Left cardiac atrium (tissue), 4 donors: Measurements from ENCODE around the gene TUBB1. TPM values are rescaled to one million over a fixed set of nuclear protein-coding genes. Genes with fewer than 3 reads are reported as not detected.
A peak's percentile ranks its signal among the peaks of the same experiment; 100 is the strongest.

ENCODE experiments used
- ATAC-seq, 2 donors: fragments of 200-7000 bp; cut with Tn5 transposase; one replicate each; pipeline ENCODE4 v1.9.1; 2020; ENCODE audit warnings: mild to moderate bottlenecking in 2 of 2, moderate library complexity in 2 of 2
- DNase-seq: peaks from one replicate; pipeline ENCODE4 v3.0.0-alpha.2; 2020
- intact Hi-C, 2 donors: fragments of 100-400 bp; cut with DNase I; formaldehyde crosslinking; loops; one replicate each; pipeline versions ENCODE4 v1.14.1 to v1.15.1; 2022 to 2023
- total RNA-seq, 2 donors: library from RNA; stranded (reverse); fragmentation: NEBNext Ultra II Directional; extraction: Animal tissue kit (Norgen Biotek cat#: 25700); gene quantifications; one replicate each; pipeline ENCODE4 v1.2.1, GENCODE V29; 2021
- donor health status: DM: no; HTN: yes; CAD: no.
- donor health status: DM: no; HTN: yes; CAD: no; lungs with severe emphysema.
- donor health status: DM: yes; HTN: yes; CAD: no.
- donor health status: Dilated cardiomyopathy.

The TUBB1 gene
- total RNA-seq, 2 donors from 2014 or later: 0.15 to 0.37 TPM

GRCh38 chr20:59051666-59052185 lies 32.5 kb downstream of the TUBB1 start:
- ATAC-seq (no peak), DNase-seq (no peak)
- intact Hi-C loops: loop anchor here in 1 of 2 donors (10.0 kb wide), 1 partner anchor 173 kb away; no protein-coding TSS in a partner anchor

GRCh38 chr20:59055302-59055701 lies 36.1 kb downstream of the TUBB1 start:
- intact Hi-C loops: loop anchor here in 1 of 2 donors (10.0 kb wide), 1 partner anchor 169 kb away; no protein-coding TSS in a partner anchor
- DNase-seq: no peak
- peak in 1 of 2 donors; percentile 44 for ATAC-seq

- peak in 1 of 2 donors; percentile 52 for ATAC-seq
- intact Hi-C loops: no loop called here
- DNase-seq: no peak
Observed at GRCh38 chr20:59062081-59062480, 42.9 kb downstream of the TUBB1 start.

GRCh38 chr20:59063358-59064213 lies 44.4 kb downstream of the TUBB1 start:
- ATAC-seq: peak; percentile 96 to 99
- intact Hi-C loops: no loop called here
- peak; percentile 80 for DNase-seq

- peak; percentile 44 to 70 for ATAC-seq
- DNase-seq: no peak
- intact Hi-C loops: no loop called here
Observed at GRCh38 chr20:59064214-59064722, 45.0 kb downstream of the TUBB1 start.

- intact Hi-C loops: no loop called here
- ATAC-seq (no peak), DNase-seq (no peak)
Observed at GRCh38 chr20:59068534-59068933, 49.3 kb downstream of the TUBB1 start.

GRCh38 chr20:59069026-59069425 lies 49.8 kb downstream of the TUBB1 start:
- DNase-seq: no peak
- intact Hi-C loops: no loop called here
- ATAC-seq: no peak

- intact Hi-C loops: no loop called here
- DNase-seq (no peak), ATAC-seq (peak in 1 of 2 donors; percentile 41)
Observed at GRCh38 chr20:59071216-59071615, 52.0 kb downstream of the TUBB1 start.

GRCh38 chr20:59073582-59073981 lies 54.4 kb downstream of the TUBB1 start:
- DNase-seq: no peak
- intact Hi-C loops: no loop called here
- peak; percentile 47 to 61 for ATAC-seq

- intact Hi-C loops: no loop called here
Observed at GRCh38 chr20:59074456-59074855, 55.2 kb downstream of the TUBB1 start.

GRCh38 chr20:59075934-59076508 lies 56.8 kb downstream of the TUBB1 start:
- intact Hi-C loops: no loop called here
- no peak for DNase-seq
- ATAC-seq: no peak

More at GRCh38 chr20:59074456-59074855, 55.2 kb downstream of the TUBB1 start:
- DNase-seq (no peak), ATAC-seq (peak in 1 of 2 donors; percentile 62)

Other genes with a start within 250 kb of the TUBB1 start
- under 1 TPM; 0.37 to 0.80 TPM for gene GNAS-AS1, start 168.5 kb upstream of the TUBB1 start, total RNA-seq
- gene GNAS, start 166.7 kb upstream of the TUBB1 start, total RNA-seq: 1,000 to 10,000 TPM; 1,020 to 1,609 TPM
- gene NELFCD, start 38.2 kb upstream of the TUBB1 start, total RNA-seq: 10 to 100 TPM; 28.7 to 34.1 TPM
- gene CTSZ, start 12.2 kb upstream of the TUBB1 start, total RNA-seq: 100 to 1,000 TPM; 166 to 174 TPM
- gene ATP5F1E, start 12.9 kb downstream of the TUBB1 start, total RNA-seq: 100 to 1,000 TPM; 122 to 125 TPM
- gene PRELID3B, start 23.4 kb downstream of the TUBB1 start, total RNA-seq: 10 to 100 TPM; 39.9 to 58.4 TPM
- under 1 TPM; 0.31 to 0.47 TPM for gene ZNF831, start 144.4 kb downstream of the TUBB1 start, total RNA-seq